H1 (cell line): ENCODE data around the gene MMP19. TPM values are rescaled to one million over a fixed set of nuclear protein-coding genes. Genes with fewer than 3 reads are reported as not detected.

ENCODE experiments used
- CTCF ChIA-PET: fragments of 300-600 bp; sonication (Branson Sonifier 250); formaldehyde crosslinking; loops from one replicate; lab custom pipeline; 2021; ENCODE audit not compliant: partially characterized antibody; lab: Charles Lee
- POLR2A ChIA-PET: fragments of 300-600 bp; sonication (Branson Sonifier 250); formaldehyde crosslinking; loops from one replicate; lab custom pipeline; 2021; ENCODE audit warnings: inconsistent platforms; ENCODE audit not compliant: partially characterized antibody; lab: Charles Lee
- DNase-seq, 2 experiments: peaks; one replicate each; pipeline versions ENCODE4 v3.0.0 to v3.0.0-alpha.2; 2010 to 2022; ENCODE audit warnings: low spot score in 2 of 2, low read depth in 1 of 2, mixed read lengths in 1 of 2
- FAIRE-seq: peaks from 2 replicates; lab custom pipeline; 2011; peaks lifted over from hg19 to GRCh38; lab: Jason Lieb, UNC
- H2AFZ ChIP-seq: 2 replicates; pipeline ENCODE4 v1.8.1; 2012; ENCODE audit warnings: low read length, inconsistent platforms
- H2AK5ac ChIP-seq: 2 replicates; pipeline ENCODE4 v1.6.1; 2013; ENCODE audit warnings: low read depth, low read length
- H2BK120ac ChIP-seq: replicated peaks from 2 replicates; pipeline ENCODE3; 2013; ENCODE audit warnings: low read depth, low read length, inconsistent platforms
- H2BK12ac ChIP-seq: 2 replicates; pipeline ENCODE4 v1.6.1; 2013; ENCODE audit warnings: low read depth, low read length
- H2BK15ac ChIP-seq: 2 replicates; pipeline ENCODE4 v1.6.1; 2013; ENCODE audit warnings: low read length
- H2BK20ac ChIP-seq: 2 replicates; pipeline ENCODE4 v1.6.1; 2013; ENCODE audit warnings: low read length
- H2BK5ac ChIP-seq: 2 replicates; pipeline ENCODE4 v1.6.1; 2013; ENCODE audit warnings: low read depth, low read length
- H3K14ac ChIP-seq: 2 replicates; pipeline ENCODE4 v1.6.1; 2013; ENCODE audit warnings: inconsistent platforms; ENCODE audit not compliant: insufficient read length
- H3K18ac ChIP-seq: 2 replicates; pipeline ENCODE4 v1.6.1; 2013; ENCODE audit warnings: low read length; ENCODE audit errors: extremely low read depth
- H3K23ac ChIP-seq: 2 replicates; pipeline ENCODE4 v1.6.1; 2013; ENCODE audit warnings: inconsistent platforms; ENCODE audit not compliant: insufficient read length
- H3K23me2 ChIP-seq: 2 replicates; pipeline ENCODE4 v1.6.1; 2013; ENCODE audit warnings: low read depth, low read length
- H3K27ac ChIP-seq: 2 replicates; pipeline ENCODE4 v1.6.1; 2011; ENCODE audit warnings: low read depth, low read length, inconsistent platforms
- H3K27me3 ChIP-seq, 4 experiments: replicated peaks in 1 of 4; 1 replicate in 1 of 4; 2 replicates in 3 of 4; pipeline versions ENCODE4 v1.6.1 to v1.8.1; 2011 to 2013; ENCODE audit warnings: low read length in 3 of 4, mild to moderate bottlenecking in 3 of 4, inconsistent platforms in 2 of 4, mixed read lengths in 2 of 4, moderate library complexity in 1 of 4; ENCODE audit not compliant: control insufficient read depth in 3 of 4, insufficient read depth in 3 of 4; ENCODE audit errors: extremely low read depth in 1 of 4
- H3K36me3 ChIP-seq, 4 experiments: 2 replicates each; pipeline versions ENCODE4 v1.6.1 to v1.8.1; 2011 to 2013; ENCODE audit warnings: mild to moderate bottlenecking in 4 of 4, low read length in 3 of 4, moderate library complexity in 2 of 4, control low read depth in 1 of 4, inconsistent platforms in 1 of 4; ENCODE audit not compliant: insufficient read depth in 4 of 4, control insufficient read depth in 2 of 4
- H3K4ac ChIP-seq: replicated peaks from 2 replicates; pipeline ENCODE3; 2013; ENCODE audit warnings: low read length, low read depth, mixed read lengths, inconsistent platforms; ENCODE audit not compliant: insufficient read length
- H3K4me1 ChIP-seq, 4 experiments: replicated peaks in 1 of 4; 1 replicate in 1 of 4; 2 replicates in 3 of 4; pipeline versions ENCODE4 v1.6.1 to v1.8.1; 2011 to 2013; ENCODE audit warnings: low read length in 3 of 4, inconsistent platforms in 2 of 4, mixed read lengths in 1 of 4; ENCODE audit not compliant: insufficient read depth in 4 of 4, control insufficient read depth in 3 of 4
- H3K4me2 ChIP-seq, 2 experiments: 2 replicates each; pipeline versions ENCODE4 v1.6.1 to v1.8.1; 2011 to 2013; ENCODE audit warnings: low read depth in 2 of 2, low read length in 2 of 2, control low read depth in 1 of 2, inconsistent platforms in 1 of 2, mild to moderate bottlenecking in 1 of 2; ENCODE audit not compliant: insufficient read depth in 1 of 2
- H3K4me3 ChIP-seq, 4 experiments: fragments of 200-600, 300-600 bp in 1 of 4; sonication (generic), shearing (Covaris generic), sonication (Bioruptor Twin) in 1 of 4; 2 replicates each; pipeline versions ENCODE4 v1.5.1 to v1.8.1; 2011 to 2016; ENCODE audit warnings: low read length in 4 of 4, low read depth in 3 of 4, control low read depth in 2 of 4, inconsistent platforms in 2 of 4, mild to moderate bottlenecking in 2 of 4, mixed read lengths in 1 of 4, moderate library complexity in 1 of 4; ENCODE audit not compliant: insufficient read depth in 2 of 4; ENCODE audit errors: extremely low read depth in 1 of 4
- H3K56ac ChIP-seq: replicated peaks from 2 replicates; pipeline ENCODE3; 2013; ENCODE audit warnings: low read depth, mild to moderate bottlenecking, mixed read lengths, low read length, inconsistent platforms; ENCODE audit not compliant: insufficient read length
- H3K79me1 ChIP-seq: 2 replicates; pipeline ENCODE4 v1.6.1; 2013; ENCODE audit warnings: low read depth, low read length, control low read depth
- H3K79me2 ChIP-seq, 2 experiments: 2 replicates each; pipeline versions ENCODE4 v1.6.1 to v1.8.1; 2012 to 2013; ENCODE audit warnings: low read length in 2 of 2, mild to moderate bottlenecking in 2 of 2, inconsistent platforms in 1 of 2; ENCODE audit not compliant: insufficient read depth in 2 of 2, control insufficient read depth in 1 of 2
- H3K9ac ChIP-seq, 4 experiments: replicated peaks in 1 of 4; 1 replicate in 1 of 4; 2 replicates in 3 of 4; pipeline versions ENCODE4 v1.6.1 to v1.8.1; 2011 to 2013; ENCODE audit warnings: low read depth in 3 of 4, low read length in 3 of 4, control low read depth in 2 of 4, mild to moderate bottlenecking in 2 of 4, moderate library complexity in 2 of 4, inconsistent platforms in 1 of 4; ENCODE audit errors: extremely low read depth in 1 of 4
- H3K9me3 ChIP-seq, 2 experiments: 2 replicates each; pipeline versions ENCODE4 v1.6.1 to v1.8.1; 2012 to 2013; ENCODE audit warnings: mild to moderate bottlenecking in 2 of 2, moderate library complexity in 2 of 2, control low read depth in 1 of 2, inconsistent platforms in 1 of 2, low read depth in 1 of 2, low read length in 1 of 2, mixed read lengths in 1 of 2; ENCODE audit not compliant: insufficient read depth in 2 of 2
- H4K20me1 ChIP-seq, 2 experiments: replicated peaks in 1 of 2; 2 replicates each; pipeline versions ENCODE3 to v1.8.1; 2011 to 2013; ENCODE audit warnings: inconsistent platforms in 2 of 2, low read length in 2 of 2, mild to moderate bottlenecking in 1 of 2; ENCODE audit not compliant: insufficient read depth in 2 of 2, control insufficient read depth in 1 of 2
- H4K5ac ChIP-seq: 2 replicates; pipeline ENCODE4 v1.6.1; 2013; ENCODE audit warnings: low read length, low read depth, mixed read lengths, inconsistent platforms; ENCODE audit not compliant: insufficient read length
- H4K8ac ChIP-seq: 2 replicates; pipeline ENCODE4 v1.8.0; 2013; ENCODE audit warnings: mild to moderate bottlenecking, moderate library complexity, low read length, inconsistent platforms; ENCODE audit not compliant: insufficient read depth; ENCODE audit errors: extremely low read depth
- H4K91ac ChIP-seq: replicated peaks from 2 replicates; pipeline ENCODE3; 2013; ENCODE audit warnings: low read length, mixed read lengths, inconsistent platforms; ENCODE audit not compliant: insufficient read length
- ASH2L ChIP-seq: fragments of 200-600, 300-600 bp; sonication (generic); IDR thresholded peaks from one replicate; pipeline ENCODE4 v1.7.1; 2017; ENCODE audit warnings: low read length
- EGR1 ChIP-seq: IDR thresholded peaks from 2 replicates; pipeline ENCODE4 v1.6.1; 2011; ENCODE audit warnings: low read depth, low read length, borderline replicate concordance
- MAFK ChIP-seq: IDR thresholded peaks from 2 replicates; pipeline ENCODE4 v1.6.1; 2012; ENCODE audit warnings: low read depth, mild to moderate bottlenecking, improper control_type of control experiment, low read length
- TEAD4 ChIP-seq: IDR thresholded peaks from 2 replicates; pipeline ENCODE4 v1.6.1; 2012; ENCODE audit warnings: low read depth, low read length, inconsistent platforms, mixed read lengths
- WGBS, 2 experiments: shearing (Covaris generic) in 1 of 2; methylation state at CpG; one replicate each; pipeline versions ENCODE4 v1.1.6 to v1.1.7; 2013 to 2015; ENCODE audit warnings: low lambda C conversion rate in 2 of 2, mixed read lengths in 2 of 2, inconsistent platforms in 1 of 2, low coverage in 1 of 2, missing lambda C conversion rate in 1 of 2; ENCODE audit not compliant: insufficient replicate concordance in 2 of 2, insufficient coverage in 1 of 2, insufficient read length in 1 of 2; ENCODE audit errors: extremely low coverage in 1 of 2, missing lambda C conversion rate in 1 of 2; 5-methylcytosine and 5-hydroxymethylcytosine counted together
- polyA plus RNA-seq, 7 experiments: library from polyadenylated mRNA; depleted of rRNA in 3 of 7; stranded (reverse) in 5 of 7; unstranded in 2 of 7; fragments of >200 nt in 5 of 7; fragments of 200-250 nt in 2 of 7; gene quantifications; 1 replicate in 5 of 7; 2 replicates in 1 of 7; 4 replicates in 1 of 7; pipeline versions ENCODE4 v1.2.1 to v1.2.3, GENCODE V29; 2011 to 2013; ENCODE audit warnings: missing spikeins in 2 of 7, mixed read lengths in 2 of 7
- total RNA-seq: library from RNA; stranded (reverse); fragmentation: NEBNext Ultra II Directional; extraction: Animal tissue kit (Norgen Biotek cat#: 25700); gene quantifications from 2 replicates; pipeline ENCODE4 v1.2.1, GENCODE V29; 2021
- TF ChIP-seq, protein P1 (sequence below): IDR thresholded peaks from 2 replicates; pipeline ENCODE4 v1.6.1; 2011; ENCODE audit warnings: low read depth, mild to moderate bottlenecking, low read length; ENCODE audit not compliant: insufficient read depth

MMP19 gene
- total and polyA plus RNA-seq, 2 of the 8 experiments (the other 6 are each of a cell fraction or from before 2014, with no cell fraction given): 2.7 to 3.3 TPM

DNA sequence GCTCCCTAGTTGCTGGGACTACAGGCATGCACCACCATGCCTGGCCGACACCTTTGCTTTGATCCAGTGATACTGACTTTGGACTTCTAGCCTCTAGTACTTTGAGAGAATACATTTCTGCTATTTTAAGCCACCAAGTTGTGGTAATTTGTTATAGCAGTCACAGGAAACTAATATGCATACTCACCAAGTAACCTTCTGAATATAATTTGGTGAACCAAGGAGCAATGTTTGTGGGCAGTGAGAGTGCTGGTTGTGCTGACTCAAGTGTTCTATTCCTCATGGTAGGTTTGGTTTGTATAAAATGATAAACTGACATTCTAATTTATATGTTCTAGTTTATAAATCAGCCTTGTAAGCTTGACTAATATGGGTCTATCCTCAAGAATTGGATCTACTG is 42.4 kb upstream of the MMP19 start:
- no peak overlapping the region for H3K56ac ChIP-seq
- H3K4me1 ChIP-seq: no peaks in the 10 kb centered on the region
- H2AFZ ChIP-seq: no peak overlapping the region
- H3K23me2 ChIP-seq: no peaks in the 10 kb centered on the region
- H2BK15ac ChIP-seq: no peak overlapping the region
- no peak overlapping the region for H2BK20ac ChIP-seq
- H3K27me3 ChIP-seq: no peaks in the 10 kb centered on the region
- no peak overlapping the region for H3K9ac ChIP-seq
- no peak overlapping the region for H3K23ac ChIP-seq
- no peak overlapping the region for H4K8ac ChIP-seq
- no peaks in the 10 kb centered on the region for H3K79me1 ChIP-seq
- no peak overlapping the region for H3K4me2 ChIP-seq
- no peak overlapping the region for H3K14ac ChIP-seq
- no peak overlapping the region for H2BK5ac ChIP-seq
- H3K79me2 ChIP-seq: no peaks in the 10 kb centered on the region
- TF ChIP-seq ASH2L (no peak), EGR1 (no peak), MAFK (no peak), TEAD4 (no peak)
- TF ChIP-seq, protein P1, sequence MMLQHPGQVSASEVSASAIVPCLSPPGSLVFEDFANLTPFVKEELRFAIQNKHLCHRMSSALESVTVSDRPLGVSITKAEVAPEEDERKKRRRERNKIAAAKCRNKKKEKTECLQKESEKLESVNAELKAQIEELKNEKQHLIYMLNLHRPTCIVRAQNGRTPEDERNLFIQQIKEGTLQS: no peak
- H3K27ac ChIP-seq: no peak overlapping the region
- H3K9me3 ChIP-seq: no peaks in the 10 kb centered on the region
- no peak overlapping the region for H2AK5ac ChIP-seq
- whole genome bisulfite sequencing, 2 experiments: 83% methylated on average over 1 of the region's 1 CpG; no CpG with 5 or more reads in 1 of the 2 experiments
- H4K5ac ChIP-seq: no peak overlapping the region
- FAIRE-seq (no peak), DNase-seq (no peak)
- H3K36me3 ChIP-seq: no peaks in the 10 kb centered on the region
- no peak overlapping the region for H2BK12ac ChIP-seq
- ChIA-PET CTCF (interaction anchor here (0.6 to 3.0 kb wide), 2 partner anchors 53 to 146 kb away, joined by 3 to 9 read pairs; no protein-coding TSS in a partner anchor), POLR2A (interaction anchor here (3.0 kb wide), 1 partner anchor 55 kb away, joined by 14 read pairs; the partner anchor contains the start of gene DNAJC14)
- H3K18ac ChIP-seq: no peak overlapping the region
- no peak overlapping the region for H3K4me3 ChIP-seq
- H2BK120ac ChIP-seq: no peak overlapping the region
- H4K20me1 ChIP-seq: no peaks in the 10 kb centered on the region
- no peak overlapping the region for H4K91ac ChIP-seq
- H3K4ac ChIP-seq: no peak overlapping the region
